Kidney (tissue), 14 donors: Measurements from ENCODE around the gene SLC22A17. TPM values are rescaled to one million over a fixed set of nuclear protein-coding genes. Genes with fewer than 3 reads are reported as not detected.

Experiments used
- DNase-seq, 5 donors: peaks; one replicate each; pipeline ENCODE4 v3.0.0-alpha.2; 2013 to 2020
- FAIRE-seq: peaks from 2 replicates; lab custom pipeline; 2012; peaks lifted over from hg19 to GRCh38; lab: Jason Lieb, UNC
- H3K27ac ChIP-seq, 2 donors: one replicate each; pipeline ENCODE4 v1.7.0; 2013; ENCODE audit warnings: low read depth in 2 of 2, low read length in 2 of 2, inconsistent platforms in 1 of 2
- H3K27me3 ChIP-seq: one replicate; pipeline ENCODE4 v1.7.1; 2013; ENCODE audit warnings: low read length, inconsistent platforms; ENCODE audit not compliant: control insufficient read depth, insufficient read depth
- H3K36me3 ChIP-seq, 3 donors: one replicate each; pipeline versions ENCODE4 v1.7.0 to v1.7.1; 2013; ENCODE audit warnings: low read length in 3 of 3, control low read depth in 1 of 3, inconsistent platforms in 1 of 3; ENCODE audit not compliant: insufficient read depth in 3 of 3, control insufficient read depth in 2 of 3
- H3K4me1 ChIP-seq, 3 donors: one replicate each; pipeline versions ENCODE4 v1.7.0 to v1.7.1; 2013; ENCODE audit warnings: low read length in 3 of 3, inconsistent platforms in 1 of 3, low read depth in 1 of 3; ENCODE audit not compliant: control insufficient read depth in 2 of 3, insufficient read depth in 2 of 3
- H3K4me3 ChIP-seq, 3 donors: one replicate each; pipeline versions ENCODE4 v1.7.0 to v1.8.1; 2013; ENCODE audit warnings: low read length in 3 of 3, control low read depth in 1 of 3, inconsistent platforms in 1 of 3
- H3K9ac ChIP-seq, 3 donors: one replicate each; pipeline versions ENCODE4 v1.7.0 to v1.7.1; 2013; ENCODE audit warnings: low read length in 3 of 3, control low read depth in 1 of 3, inconsistent platforms in 1 of 3
- H3K9me3 ChIP-seq, 3 donors: one replicate each; pipeline versions ENCODE4 v1.7.0 to v1.7.1; 2013; ENCODE audit warnings: low read length in 3 of 3, control low read depth in 1 of 3, inconsistent platforms in 1 of 3; ENCODE audit not compliant: control insufficient read depth in 2 of 3, insufficient read depth in 1 of 3
- CTCF ChIP-seq: IDR thresholded peaks from 3 replicates; pipeline ENCODE4 v1.5.1; 2012; ENCODE audit warnings: mild to moderate bottlenecking, moderate library complexity, borderline replicate concordance; ENCODE audit not compliant: insufficient read depth; ENCODE audit errors: extremely low read depth
- intact Hi-C: fragments of 100-400 bp; cut with DNase I; formaldehyde crosslinking; loops from one replicate; pipeline ENCODE4 v1.11.1; 2022
- polyA plus RNA-seq: library from polyadenylated mRNA; stranded (reverse); fragments of 350-450 nt; fragmentation: Illumina TruSeq; extraction: RNeasy Lipid Tissue Mini Kit (QIAGEN cat#74804); gene quantifications from one replicate; pipeline ENCODE4 v1.2.3, GENCODE V29; 2014; ENCODE audit warnings: low read depth, low replicate concordance; ENCODE audit not compliant: insufficient read depth
- total RNA-seq: library from RNA; stranded (reverse); fragmentation: NEBNext Ultra II Directional; extraction: Animal tissue kit (Norgen Biotek cat#: 25700); gene quantifications from one replicate; pipeline ENCODE4 v1.2.1, GENCODE V29; 2021
- donor health status: control.
- donor health status: control.
- donor health status: control.
- donor health status: control.
- donor health status: control.
- donor health status: DM: yes; HTN: yes; CAD: no.
- donor health status: Normal renal cell carcinoma (clear cell type).

The SLC22A17 gene
- total and polyA plus RNA-seq, 2 donors from 2014 or later = 35.3 to 61.2 TPM

- no peak for FAIRE-seq
- Histone ChIP-seq H3K27me3 (no peaks in the 10 kb centered on the region), H3K4me3 (no peak overlapping the region), H3K9me3 (no peaks in the 10 kb centered on the region), H3K27ac (no peak overlapping the region), H3K9ac (no peak overlapping the region), H3K4me1 (peaks cover 0 to 5% (median 3%) of the 10 kb centered on the region in 3 donors), H3K36me3 (peaks cover 0 to 2% (median 0%) of the 10 kb centered on the region in 3 donors)
- DNase-seq = peak in 1 of 5 donors; percentile 28
- intact Hi-C loops = no loop called here
- no peak for TF ChIP-seq CTCF
These were observed 8.6 kb upstream of the SLC22A17 start for GRCh38 chr14:23361320-23361719.

GRCh38 chr14:23360496-23360895 lies 7.8 kb upstream of the SLC22A17 start:
- Histone ChIP-seq H3K4me3 (no peak overlapping the region), H3K9me3 (no peaks in the 10 kb centered on the region), H3K36me3 (peaks cover 0 to 2% (median 0%) of the 10 kb centered on the region in 3 donors), H3K4me1 (peaks cover 0 to 5% (median 3%) of the 10 kb centered on the region in 3 donors), H3K9ac (no peak overlapping the region), H3K27ac (no peak overlapping the region), H3K27me3 (no peaks in the 10 kb centered on the region)
- DNase-seq = peak in 1 of 5 donors; percentile 30
- intact Hi-C loops = no loop called here
- TF ChIP-seq CTCF = no peak
- no peak for FAIRE-seq

GRCh38 chr14:23359722-23360447 lies 7.2 kb upstream of the SLC22A17 start:
- no peak for TF ChIP-seq CTCF
- H3K27ac ChIP-seq = no peak overlapping the region
- H3K27me3 ChIP-seq = no peaks in the 10 kb centered on the region
- FAIRE-seq = no peak
- H3K9ac ChIP-seq = no peak overlapping the region
- intact Hi-C loops = no loop called here
- DNase-seq = no peak
- peaks cover 0 to 5% (median 3%) of the 10 kb centered on the region in 3 donors for H3K4me1 ChIP-seq
- no peak overlapping the region for H3K4me3 ChIP-seq
- no peaks in the 10 kb centered on the region for H3K9me3 ChIP-seq
- peaks cover 0 to 2% (median 0%) of the 10 kb centered on the region in 3 donors for H3K36me3 ChIP-seq
